Astrocyte (in vitro differentiated cells and primary cell): Measurements from ENCODE around the gene DNAH14. TPM values are rescaled to one million over a fixed set of nuclear protein-coding genes. Genes with fewer than 3 reads are reported as not detected.

Experiments
- DNase-seq: peaks from one replicate; pipeline ENCODE4 v3.0.0-alpha.2; 2010; ENCODE audit warnings: low read depth
- FAIRE-seq: peaks from 2 replicates; lab custom pipeline; 2011; peaks lifted over from hg19 to GRCh38; lab: Jason Lieb, UNC
- H2AFZ ChIP-seq: 2 replicates; pipeline ENCODE4 v1.6.0; 2012; ENCODE audit warnings: low read depth, low read length, inconsistent platforms
- H3K27ac ChIP-seq: 2 replicates; pipeline ENCODE4 v1.5.1; 2011; ENCODE audit warnings: low read depth, low read length, inconsistent platforms
- H3K27me3 ChIP-seq: 2 replicates; pipeline ENCODE4 v1.6.0; 2011; ENCODE audit warnings: low read length, inconsistent platforms; ENCODE audit not compliant: insufficient read depth
- H3K36me3 ChIP-seq: 2 replicates; pipeline ENCODE4 v1.5.1; 2011; ENCODE audit warnings: low read length, inconsistent platforms; ENCODE audit not compliant: insufficient read depth
- H3K4me1 ChIP-seq: 2 replicates; pipeline ENCODE4 v1.5.1; 2011; ENCODE audit warnings: low read length, inconsistent platforms; ENCODE audit not compliant: insufficient read depth
- H3K4me2 ChIP-seq: 2 replicates; pipeline ENCODE4 v1.6.0; 2012; ENCODE audit warnings: low read length, inconsistent platforms
- H3K4me3 ChIP-seq: 2 replicates; pipeline ENCODE4 v1.5.1; 2011; ENCODE audit warnings: low read depth, mild to moderate bottlenecking, low read length, inconsistent platforms; ENCODE audit not compliant: insufficient read depth
- H3K79me2 ChIP-seq: 2 replicates; pipeline ENCODE4 v1.6.0; 2012; ENCODE audit warnings: mild to moderate bottlenecking, low read length, inconsistent platforms; ENCODE audit not compliant: insufficient read depth
- H3K9ac ChIP-seq: 2 replicates; pipeline ENCODE4 v1.6.0; 2012; ENCODE audit warnings: mild to moderate bottlenecking, low read length, inconsistent platforms
- H3K9me3 ChIP-seq: 2 replicates; pipeline ENCODE4 v1.5.1; 2012; ENCODE audit warnings: low read depth, mild to moderate bottlenecking, low read length, inconsistent platforms; ENCODE audit not compliant: insufficient read depth
- H4K20me1 ChIP-seq: 2 replicates; pipeline ENCODE4 v1.6.0; 2012; ENCODE audit warnings: low read length, inconsistent platforms; ENCODE audit not compliant: insufficient read depth
- H3K27ac Mint-ChIP-seq: one replicate; pipeline ENCODE4 v1.8.0; 2021; ENCODE audit warnings: mild to moderate bottlenecking, mixed read lengths; ENCODE audit not compliant: unreplicated experiment
- H3K27me3 Mint-ChIP-seq: one replicate; pipeline ENCODE4 v1.8.0; 2021; ENCODE audit warnings: low read depth, mixed read lengths; ENCODE audit not compliant: unreplicated experiment
- H3K36me3 Mint-ChIP-seq: one replicate; pipeline ENCODE4 v1.8.0; 2021; ENCODE audit warnings: low read depth, mixed read lengths; ENCODE audit not compliant: unreplicated experiment
- H3K4me1 Mint-ChIP-seq: one replicate; pipeline ENCODE4 v1.8.0; 2021; ENCODE audit warnings: low read depth, mixed read lengths; ENCODE audit not compliant: unreplicated experiment
- H3K4me3 Mint-ChIP-seq: one replicate; pipeline ENCODE4 v1.8.0; 2021; ENCODE audit warnings: mild to moderate bottlenecking, moderate library complexity, mixed read lengths; ENCODE audit not compliant: unreplicated experiment
- H3K9me3 Mint-ChIP-seq: one replicate; pipeline ENCODE4 v1.8.0; 2021; ENCODE audit warnings: mild to moderate bottlenecking, mixed read lengths; ENCODE audit not compliant: unreplicated experiment
- EZH2 ChIP-seq: IDR thresholded peaks from 2 replicates; pipeline ENCODE4 v1.6.1; 2012; ENCODE audit warnings: mild to moderate bottlenecking, low read length, inconsistent platforms; ENCODE audit not compliant: insufficient read depth
- total RNA-seq: library from RNA; stranded (reverse); gene quantifications from 2 replicates; pipeline ENCODE4 v1.2.1, GENCODE V29; 2021
- TF ChIP-seq, protein P1 (sequence below): IDR thresholded peaks from 2 replicates; pipeline ENCODE4 v1.5.1; 2011; ENCODE audit warnings: low read depth, mild to moderate bottlenecking, inconsistent platforms, low read length, moderate library complexity; ENCODE audit not compliant: insufficient read depth

DNAH14 gene
- total RNA-seq, 1 donor from 2014 or later, result 21.2 TPM

DNA sequence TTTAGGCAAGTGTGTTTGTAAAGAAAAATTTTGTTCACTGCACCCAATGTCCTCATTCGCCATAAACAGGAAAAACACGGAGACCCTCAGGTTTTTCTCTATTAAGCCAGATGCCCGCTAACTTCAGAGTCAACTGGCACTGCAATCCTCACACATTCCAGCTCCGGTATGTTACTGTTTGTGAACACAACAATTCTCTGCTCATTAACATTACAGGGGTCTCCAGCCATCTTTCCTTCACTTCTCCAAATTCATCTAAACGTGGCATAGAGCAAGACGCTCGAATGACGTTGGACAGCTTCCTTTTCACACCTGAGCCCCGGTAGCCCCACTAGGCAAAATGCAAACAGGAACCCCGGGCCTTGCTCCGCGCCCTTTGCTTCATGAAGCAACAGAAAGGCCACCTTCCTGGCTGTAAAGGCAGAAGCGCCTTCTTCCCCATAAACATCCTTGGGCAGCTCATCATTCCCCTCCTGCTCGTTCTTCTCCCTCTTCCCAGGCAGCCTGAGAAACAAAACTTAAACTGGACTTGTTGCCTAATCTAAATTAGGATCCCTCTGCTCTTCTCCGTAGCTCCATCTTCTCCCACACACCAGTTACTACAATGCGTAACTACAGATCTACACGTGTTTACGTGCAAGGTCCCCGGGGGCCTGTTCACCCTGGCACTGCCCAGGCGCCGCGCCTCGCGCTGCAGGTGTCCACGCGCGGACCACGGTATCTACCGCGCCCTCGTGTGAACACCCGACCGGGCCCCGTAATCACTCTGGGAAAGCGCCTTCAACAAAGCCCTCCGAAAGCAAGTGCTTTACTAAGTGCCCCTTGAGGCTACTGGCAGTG is 497.1 kb downstream of the DNAH14 start:
- DNase-seq (peak; percentile 12), FAIRE-seq (no peak)
- H3K27me3 ChIP-seq, result peaks cover 2% of the 10 kb centered on the region
- H4K20me1 ChIP-seq, result peaks cover 38% of the 10 kb centered on the region
- peak overlapping the region; percentile 85 for H3K9ac ChIP-seq
- H3K4me1 ChIP-seq, result peaks cover 36% of the 10 kb centered on the region
- peak overlapping the region; percentile 88 for H3K4me3 ChIP-seq
- peaks cover 43% of the 10 kb centered on the region for H3K4me1 Mint-ChIP-seq
- H3K4me2 ChIP-seq, result peak overlapping the region; percentile 93
- H3K9me3 ChIP-seq, result peaks cover 4% of the 10 kb centered on the region
- H3K36me3 Mint-ChIP-seq, result no peaks in the 10 kb centered on the region
- H3K27me3 Mint-ChIP-seq, result no peaks in the 10 kb centered on the region
- peak overlapping the region; percentile 74 for H2AFZ ChIP-seq
- peak overlapping the region; percentile 64 for H3K27ac ChIP-seq
- no peaks in the 10 kb centered on the region for H3K9me3 Mint-ChIP-seq
- H3K36me3 ChIP-seq, result peaks cover 7% of the 10 kb centered on the region
- H3K27ac Mint-ChIP-seq, result peak overlapping the region; percentile 91
- H3K4me3 Mint-ChIP-seq, result peak overlapping the region; percentile 94
- no peak for TF ChIP-seq EZH2
- TF ChIP-seq, protein P1, sequence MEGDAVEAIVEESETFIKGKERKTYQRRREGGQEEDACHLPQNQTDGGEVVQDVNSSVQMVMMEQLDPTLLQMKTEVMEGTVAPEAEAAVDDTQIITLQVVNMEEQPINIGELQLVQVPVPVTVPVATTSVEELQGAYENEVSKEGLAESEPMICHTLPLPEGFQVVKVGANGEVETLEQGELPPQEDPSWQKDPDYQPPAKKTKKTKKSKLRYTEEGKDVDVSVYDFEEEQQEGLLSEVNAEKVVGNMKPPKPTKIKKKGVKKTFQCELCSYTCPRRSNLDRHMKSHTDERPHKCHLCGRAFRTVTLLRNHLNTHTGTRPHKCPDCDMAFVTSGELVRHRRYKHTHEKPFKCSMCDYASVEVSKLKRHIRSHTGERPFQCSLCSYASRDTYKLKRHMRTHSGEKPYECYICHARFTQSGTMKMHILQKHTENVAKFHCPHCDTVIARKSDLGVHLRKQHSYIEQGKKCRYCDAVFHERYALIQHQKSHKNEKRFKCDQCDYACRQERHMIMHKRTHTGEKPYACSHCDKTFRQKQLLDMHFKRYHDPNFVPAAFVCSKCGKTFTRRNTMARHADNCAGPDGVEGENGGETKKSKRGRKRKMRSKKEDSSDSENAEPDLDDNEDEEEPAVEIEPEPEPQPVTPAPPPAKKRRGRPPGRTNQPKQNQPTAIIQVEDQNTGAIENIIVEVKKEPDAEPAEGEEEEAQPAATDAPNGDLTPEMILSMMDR, result no peak
- peaks cover 63% of the 10 kb centered on the region for H3K79me2 ChIP-seq

DNA sequence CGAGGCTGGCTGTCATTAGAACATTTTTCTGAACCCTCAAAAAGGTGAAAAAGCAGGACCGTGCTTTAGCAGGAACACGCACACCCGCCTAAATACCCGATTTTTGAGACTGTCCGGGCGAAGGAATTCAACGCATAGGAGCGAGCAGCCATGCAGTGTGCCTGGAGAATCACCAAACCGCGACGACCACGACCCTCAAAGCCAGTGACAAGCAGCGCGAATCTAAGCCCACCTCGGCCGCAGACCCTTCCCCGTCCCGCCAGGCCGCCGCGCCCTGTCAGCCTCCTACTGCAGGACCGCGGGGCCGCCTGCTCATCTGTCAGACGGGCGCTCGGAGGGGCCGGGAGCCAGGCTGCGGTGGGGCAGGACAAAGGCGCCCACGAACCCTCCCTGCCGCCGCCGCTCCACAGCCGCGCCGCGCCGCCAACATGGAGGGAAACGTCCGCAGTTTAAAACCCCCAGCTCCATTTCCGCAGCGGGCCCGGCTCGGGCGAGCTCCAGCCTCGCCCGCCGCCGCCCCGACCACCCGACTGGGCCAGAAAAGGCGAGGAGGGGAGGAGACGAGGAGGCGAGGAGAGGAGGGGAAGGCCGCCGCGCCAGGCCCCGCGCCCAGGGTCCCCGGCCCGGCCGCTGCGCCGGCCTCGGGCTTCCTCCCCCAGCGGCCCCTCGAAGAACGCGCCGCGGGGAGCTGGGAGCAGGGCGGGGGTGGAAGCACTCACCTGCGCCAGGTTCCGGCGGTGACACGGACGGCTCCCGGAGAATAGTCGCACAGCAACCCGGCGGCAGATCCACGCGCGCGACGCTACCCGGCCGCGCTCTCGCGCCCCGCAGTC is 498.0 kb downstream of the DNAH14 start, which contains the start of gene LBR:
Gene LBR, minus strand, starts transcription at position 804 of the 833 bp plus-strand sequence. CDS start 3,963 bp downstream, outside the sequence.
- Histone ChIP-seq H3K4me3 (peak within 1 kb of the TSS; percentile 88), H3K4me2 (peak within 1 kb of the TSS; percentile 93), H3K27ac (peak within 1 kb of the TSS; percentile 77), H3K36me3 (peaks cover under 1% of the 10 kb centered on the region), H4K20me1 (peaks cover 35% of the 10 kb centered on the region), H3K9ac (peak within 1 kb of the TSS; percentile 85), H3K27me3 (peaks cover 2% of the 10 kb centered on the region), H3K79me2 (peaks cover 54% of the 10 kb centered on the region), H2AFZ (peak within 1 kb of the TSS; percentile 92), H3K9me3 (peaks cover 4% of the 10 kb centered on the region), H3K4me1 (peaks cover 36% of the 10 kb centered on the region)
- Mint-ChIP-seq H3K9me3 (peaks cover 7% of the 10 kb centered on the region), H3K4me1 (peaks cover 38% of the 10 kb centered on the region), H3K36me3 (peaks cover 2% of the 10 kb centered on the region), H3K27ac (peak within 1 kb of the TSS; percentile 91), H3K4me3 (peak within 1 kb of the TSS; percentile 94), H3K27me3 (no peaks in the 10 kb centered on the region)
- DNase-seq (peak; percentile 16), FAIRE-seq (no peak)
- TF ChIP-seq, protein P1, result no peak
- no peak for TF ChIP-seq EZH2
